Right ventricle myocardium inferior (tissue), 1 donor: ENCODE results near the gene SRSF10. TPM values are rescaled to one million over a fixed set of nuclear protein-coding genes. Genes with fewer than 3 reads are reported as not detected.
"Not testable (repeated sequence)": the region's sequence is repeated elsewhere in the genome, so short reads cannot be mapped to it uniquely, and the experiment has no call there.

Experiments
- ATAC-seq: fragments of 200-7000 bp; cut with Tn5 transposase; one replicate; pipeline ENCODE4 v1.9.1; 2020; ENCODE audit warnings: mild to moderate bottlenecking, moderate library complexity
- DNase-seq: peaks from one replicate; pipeline ENCODE4 v3.0.0; 2021; ENCODE audit errors: missing footprints
- intact Hi-C: fragments of 100-400 bp; cut with DNase I; formaldehyde crosslinking; loops from one replicate; pipeline ENCODE4 v1.11.0; 2022
- total RNA-seq: library from RNA; stranded (reverse); fragmentation: NEBNext Ultra II Directional; extraction: Animal tissue kit (Norgen Biotek cat#: 25700); gene quantifications from one replicate; pipeline ENCODE4 v1.2.1, GENCODE V29; 2021
- donor health status: DM: no; HTN: yes; CAD: no; lungs with severe emphysema.

The SRSF10 gene
- total RNA-seq, 1 donor from 2014 or later, result 51.9 TPM

DNA sequence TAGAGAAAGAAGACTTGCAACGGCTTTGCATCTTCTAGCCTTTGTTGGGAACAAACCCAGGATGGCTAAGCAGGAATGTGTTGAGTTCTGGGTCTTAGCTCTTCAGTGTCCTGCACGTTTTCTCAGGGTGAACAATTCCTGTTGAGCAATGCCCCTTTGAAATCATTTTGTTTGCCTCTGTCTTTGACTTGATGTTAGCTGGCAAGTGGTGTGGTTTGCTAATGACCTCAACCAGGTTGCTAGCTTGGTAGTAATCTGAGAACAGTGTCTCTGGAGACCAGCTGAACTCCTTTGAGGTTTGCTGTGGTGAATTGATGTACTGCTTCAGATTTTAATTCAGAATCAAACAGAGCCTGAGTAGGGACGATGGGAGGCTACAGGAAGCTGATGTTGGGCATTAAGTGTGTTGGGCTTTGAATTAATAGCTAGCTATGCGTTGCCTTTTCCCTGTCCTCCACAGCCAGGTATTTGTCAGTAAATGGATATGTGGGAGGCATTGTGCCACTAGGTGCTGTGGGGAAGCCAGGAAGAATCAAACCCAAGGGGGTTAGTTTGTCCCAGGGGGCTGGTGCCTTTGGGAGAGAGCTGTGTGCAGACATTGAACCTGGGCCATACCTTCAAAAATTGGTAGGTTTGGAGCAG lies 23.3 kb upstream of the SRSF10 start:
- ATAC-seq (no peak), DNase-seq (no peak)
- intact Hi-C loops, result no loop called here

DNA sequence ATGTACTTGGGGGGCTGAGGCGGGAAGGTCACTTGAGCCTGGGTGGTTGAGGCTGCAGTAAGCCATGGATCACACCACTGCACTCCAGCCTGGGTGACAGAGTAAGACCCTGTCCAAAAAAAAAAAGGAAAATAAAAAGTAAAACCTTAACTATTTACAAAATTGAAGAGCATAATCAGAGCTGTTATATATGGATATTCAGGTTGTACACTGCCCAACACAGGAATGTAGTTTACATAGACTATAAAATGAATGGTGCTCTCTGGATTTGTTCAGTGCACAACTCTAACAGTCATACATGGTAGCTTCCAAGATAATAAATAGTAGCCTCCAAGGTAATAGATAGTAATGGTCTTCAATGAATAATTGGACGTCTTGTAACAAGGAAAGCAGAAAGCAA lies 22.6 kb upstream of the SRSF10 start:
- intact Hi-C loops, result no loop called here
- DNase-seq, result no peak
- ATAC-seq, result no peak

DNA sequence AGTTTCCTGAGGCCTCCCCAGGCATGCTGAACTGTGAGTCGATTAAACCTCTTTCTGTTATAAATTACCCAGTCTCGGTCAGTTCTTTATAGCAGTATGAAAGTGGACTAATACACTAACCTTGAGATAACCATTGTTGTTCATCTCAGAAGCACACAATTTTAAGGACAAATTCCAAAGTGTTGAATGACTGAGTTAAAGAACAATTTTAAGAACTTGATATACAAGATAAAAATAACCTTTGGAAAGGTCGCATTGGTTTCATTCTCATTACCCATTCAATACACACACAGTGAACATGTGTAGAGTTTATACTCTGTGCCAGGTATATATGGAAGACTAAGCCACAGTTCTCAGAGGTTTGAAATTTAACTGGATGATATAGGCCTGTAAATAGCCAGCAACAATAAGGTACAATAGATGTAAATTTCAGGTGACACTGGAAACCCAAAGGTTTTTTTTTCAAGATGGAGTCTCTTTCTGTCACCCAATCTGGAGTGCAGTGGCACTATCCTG lies 19.1 kb upstream of the SRSF10 start:
- DNase-seq, result no peak
- intact Hi-C loops, result no loop called here
- ATAC-seq, result no peak

DNA sequence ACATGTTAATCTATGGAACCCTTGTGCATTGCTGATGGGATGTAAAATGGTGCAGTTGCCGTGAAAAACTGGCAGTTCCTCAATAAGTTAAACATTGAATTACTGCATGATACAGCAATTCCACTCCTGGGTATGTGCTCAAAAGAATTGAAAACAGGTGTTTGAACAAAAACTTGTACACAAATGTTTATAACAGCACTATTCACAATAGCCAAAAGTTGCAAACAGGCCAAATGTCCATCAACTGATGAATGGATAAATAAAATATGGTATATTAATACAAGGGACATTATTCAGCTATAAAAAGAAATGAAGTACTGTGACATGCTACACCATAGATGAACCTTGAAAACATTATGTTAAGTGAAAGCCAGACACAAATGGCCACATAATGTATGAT lies 17.7 kb upstream of the SRSF10 start:
- intact Hi-C loops, result no loop called here
- no peak for DNase-seq
- ATAC-seq, result no peak

DNA sequence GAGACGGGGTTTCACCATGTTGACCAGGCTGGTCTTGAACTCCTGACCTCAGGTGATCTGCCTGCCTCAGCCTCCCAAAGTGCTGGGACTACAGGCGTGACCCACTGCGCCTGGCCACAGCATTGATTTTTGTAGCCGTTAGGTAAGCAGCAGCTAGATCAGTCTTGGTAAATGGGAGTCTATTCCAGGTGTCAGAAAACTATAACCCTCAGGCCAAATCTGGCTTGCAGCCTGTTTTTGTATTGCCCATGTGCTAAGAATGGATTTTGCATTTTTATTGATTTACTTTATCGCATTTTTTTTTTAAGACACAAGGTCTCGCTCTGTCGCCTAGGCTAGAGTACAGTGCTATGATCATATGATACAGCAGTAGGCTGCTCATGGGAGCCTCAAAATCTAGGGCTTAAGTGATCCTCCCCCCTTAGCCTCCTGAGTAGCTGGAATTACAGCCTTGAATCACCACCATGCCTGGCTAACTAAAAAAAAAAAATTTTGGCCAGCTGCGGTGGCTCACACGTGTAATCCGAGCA lies 16.6 kb upstream of the SRSF10 start:
- intact Hi-C loops, result no loop called here
- no peak for ATAC-seq
- DNase-seq, result no peak

DNA sequence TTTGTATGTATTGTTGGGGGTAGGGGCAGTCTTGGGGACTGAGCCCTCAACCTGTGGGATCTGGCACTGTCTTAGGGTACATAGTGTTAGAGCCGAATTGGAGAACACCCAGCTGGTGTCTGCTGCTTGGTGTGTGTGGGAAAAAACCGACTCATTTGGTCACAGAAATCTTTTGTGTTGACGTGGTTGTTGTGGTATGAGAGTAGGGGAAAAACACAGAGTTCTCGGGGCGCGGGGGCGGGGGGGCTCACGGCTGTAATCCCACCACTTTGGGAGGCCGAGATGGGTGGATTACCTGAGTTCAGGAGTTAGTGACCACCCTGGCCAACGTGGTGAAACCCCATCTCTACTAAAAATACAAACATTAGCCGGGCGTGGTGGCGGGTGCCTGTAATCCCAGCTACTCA lies 15.3 kb upstream of the SRSF10 start:
- DNase-seq, result no peak
- intact Hi-C loops, result no loop called here
- no peak for ATAC-seq

DNA sequence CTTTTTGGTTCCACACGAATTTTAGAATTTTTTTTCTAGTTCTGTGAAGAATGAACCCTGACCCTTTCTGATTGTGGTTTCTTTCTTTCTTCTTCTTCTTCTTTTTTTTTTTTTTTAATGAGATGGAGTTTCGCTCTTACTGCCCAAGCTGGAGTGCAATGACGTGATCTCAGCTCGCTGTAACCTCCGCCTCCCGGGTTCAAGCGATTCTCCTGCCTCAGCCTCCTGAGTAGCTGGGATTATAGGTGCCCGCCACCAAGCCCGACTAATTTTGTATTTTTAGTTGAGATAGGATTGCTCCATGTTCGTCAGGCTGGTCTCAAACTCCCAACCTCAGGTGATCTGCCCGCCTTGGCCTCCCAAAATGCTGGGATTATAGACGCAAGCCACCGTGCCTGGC lies 11.9 kb upstream of the SRSF10 start:
- intact Hi-C loops, ATAC-seq, DNase-seq: not testable (repeated sequence)

DNA sequence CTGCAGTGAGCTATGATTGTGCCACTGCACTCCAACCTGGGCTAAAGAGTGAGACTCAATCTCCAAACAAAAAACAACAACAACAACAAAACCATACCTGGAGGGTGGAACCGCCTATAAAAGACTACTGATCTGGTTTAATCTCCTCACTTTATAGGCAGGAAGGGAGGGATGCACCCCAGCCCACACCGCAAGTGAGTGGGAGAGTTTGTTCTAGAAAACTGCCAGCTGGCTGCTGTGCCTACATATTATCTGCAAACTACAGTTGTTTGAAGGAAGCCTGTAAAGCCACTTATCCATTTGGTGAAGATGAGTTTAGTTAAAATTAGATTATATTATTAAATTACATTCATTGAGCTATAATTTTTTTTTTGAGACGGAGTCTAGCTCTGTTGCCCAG lies 9.1 kb upstream of the SRSF10 start:
- DNase-seq (no peak), ATAC-seq (no peak)
- intact Hi-C loops, result no loop called here

DNA sequence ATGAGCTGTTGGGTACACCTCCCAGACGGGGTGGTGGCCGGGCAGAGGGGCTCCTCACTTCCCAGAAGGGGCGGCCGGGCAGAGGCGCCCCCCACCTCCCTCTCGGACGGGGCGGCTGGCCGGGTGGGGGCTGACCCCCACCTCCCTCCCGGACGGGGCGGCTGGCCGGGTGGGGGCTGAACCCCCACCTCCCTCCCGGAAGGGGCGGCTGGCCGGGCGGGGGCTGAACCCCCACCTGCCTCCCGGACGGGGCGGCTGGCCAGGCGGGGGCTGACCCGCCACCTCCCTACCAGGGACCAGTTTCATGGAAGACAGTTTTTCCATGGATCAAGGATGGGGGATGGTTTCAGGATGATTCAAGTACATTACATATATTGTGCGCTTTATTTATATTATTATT lies 6.9 kb upstream of the SRSF10 start:
- ATAC-seq, intact Hi-C loops, DNase-seq: not testable (repeated sequence)

DNA sequence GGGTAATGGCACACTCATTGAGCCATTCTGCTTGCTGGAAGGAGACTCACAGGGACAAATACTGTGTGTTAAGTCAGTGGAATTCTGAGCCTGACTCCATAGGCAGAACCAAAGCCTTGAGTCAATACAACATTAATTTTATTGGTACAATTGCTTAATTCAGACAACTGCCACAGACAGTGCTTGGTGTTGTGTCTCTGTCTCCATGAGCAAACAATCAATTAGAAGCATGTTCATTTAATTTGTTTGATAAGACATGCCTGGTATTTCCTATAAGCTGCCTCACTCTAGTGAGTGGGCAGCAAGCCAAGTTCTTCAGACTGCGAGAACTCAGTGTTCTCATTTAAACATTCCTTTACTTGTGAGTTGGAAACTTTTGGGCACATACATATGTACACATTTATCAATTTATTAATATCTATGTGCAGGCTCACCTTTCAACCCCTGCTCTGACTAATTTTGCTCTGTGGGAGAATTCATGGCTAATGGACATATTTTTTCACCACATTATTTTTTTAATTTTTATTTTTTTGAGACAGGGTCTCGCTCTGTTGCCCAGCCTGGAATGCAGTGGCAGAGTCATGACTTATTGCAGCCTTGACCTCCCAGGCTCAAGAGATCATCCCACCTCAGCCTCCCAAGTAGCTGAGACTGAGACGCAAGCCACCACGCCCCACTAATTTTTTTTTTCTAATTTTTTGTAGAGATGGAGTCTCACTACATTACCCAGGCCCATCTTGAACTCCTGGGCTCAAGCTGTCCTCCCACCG lies 4.5 kb upstream of the SRSF10 start:
- ATAC-seq (no peak), DNase-seq (no peak)
- intact Hi-C loops, result no loop called here

DNA sequence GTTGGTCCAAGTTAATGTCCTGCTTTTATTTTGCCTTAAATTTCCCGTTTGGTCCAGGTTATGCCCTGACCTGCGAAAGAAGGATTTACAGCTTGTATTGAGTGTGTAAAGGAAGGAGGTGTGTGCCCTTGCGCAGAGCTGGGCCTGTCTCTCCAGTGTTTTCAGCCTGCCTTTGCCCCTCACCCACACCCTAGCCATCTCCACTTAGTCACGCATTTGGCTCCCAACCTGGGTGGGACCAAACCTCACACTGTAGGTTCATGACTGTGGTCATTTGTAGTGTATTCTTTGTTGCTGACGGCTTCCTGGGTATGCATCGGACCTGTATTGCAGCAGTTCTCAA lies 572 bp upstream of the SRSF10 start:
- ATAC-seq (no peak), DNase-seq (no peak)
- intact Hi-C loops, result loop anchor here (2.0 kb wide), 1 partner anchor 38 kb away; no protein-coding TSS in a partner anchor

DNA sequence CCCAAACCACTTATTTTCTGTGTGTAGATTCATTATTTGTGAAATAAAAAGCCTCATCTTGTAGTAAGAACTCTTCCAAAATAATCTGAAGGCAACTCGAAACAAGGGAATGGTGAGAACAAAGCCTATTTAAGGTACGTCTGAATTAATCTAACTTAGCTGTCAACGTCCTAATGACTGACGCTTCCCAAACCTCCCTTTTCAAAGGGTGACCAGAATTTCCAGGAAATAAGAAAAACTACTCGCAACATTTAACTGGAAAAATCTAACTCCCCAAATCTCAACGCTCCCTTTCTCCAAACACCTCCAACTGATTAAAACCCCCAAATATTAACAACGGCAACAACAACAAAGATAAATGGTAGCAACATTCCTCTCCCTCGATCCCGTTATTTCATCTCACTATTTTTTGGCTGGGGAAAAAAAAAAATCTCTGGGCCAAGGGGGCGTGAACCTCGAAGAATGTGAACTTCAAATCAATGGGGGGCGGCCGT lies 693 bp downstream of the SRSF10 start:
- ATAC-seq (no peak), DNase-seq (no peak)
- intact Hi-C loops, result loop anchor here (2.0 kb wide), 1 partner anchor 49 kb away; no protein-coding TSS in a partner anchor

DNA sequence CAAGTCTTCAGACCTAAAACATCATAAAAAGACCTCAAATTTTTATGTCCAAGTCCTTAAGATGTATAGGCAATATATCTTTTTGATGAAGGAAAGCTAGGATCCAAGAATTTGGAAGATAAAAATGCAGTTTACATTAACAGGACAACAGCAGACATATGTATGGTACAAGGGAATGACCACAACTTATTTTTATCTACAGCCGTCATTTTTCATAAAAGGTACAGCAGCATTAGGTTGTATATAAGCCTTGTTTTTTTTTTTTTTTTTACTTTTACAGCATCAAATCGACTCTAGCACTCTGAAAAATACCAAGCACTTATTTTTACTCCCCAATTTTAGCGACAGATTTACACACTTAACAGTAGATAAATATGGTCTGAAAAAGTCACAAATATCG lies 1.3 kb downstream of the SRSF10 start:
- no peak for DNase-seq
- intact Hi-C loops, result loop anchor here (2.0 kb wide), 1 partner anchor 50 kb away; no protein-coding TSS in a partner anchor
- ATAC-seq, result no peak

DNA sequence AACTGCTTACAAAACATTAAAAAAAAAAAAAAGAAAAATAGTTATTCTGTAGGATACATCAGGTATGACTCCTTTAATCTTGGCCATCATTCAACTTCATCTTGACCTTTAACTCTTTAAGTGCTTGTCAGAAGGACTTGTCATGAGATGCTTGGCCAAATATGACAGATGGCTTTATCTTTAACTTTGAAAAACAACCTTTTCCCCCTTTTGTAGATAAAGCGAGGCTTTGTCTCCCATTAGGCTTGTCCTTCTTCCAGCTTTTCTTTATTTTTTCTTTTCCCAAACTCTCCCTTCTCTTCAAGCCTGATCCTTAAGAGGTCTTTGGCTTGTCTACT lies 2.3 kb downstream of the SRSF10 start:
- intact Hi-C loops, result loop anchor here (2.0 kb wide), 1 partner anchor 51 kb away; no protein-coding TSS in a partner anchor
- no peak for DNase-seq
- no peak for ATAC-seq

DNA sequence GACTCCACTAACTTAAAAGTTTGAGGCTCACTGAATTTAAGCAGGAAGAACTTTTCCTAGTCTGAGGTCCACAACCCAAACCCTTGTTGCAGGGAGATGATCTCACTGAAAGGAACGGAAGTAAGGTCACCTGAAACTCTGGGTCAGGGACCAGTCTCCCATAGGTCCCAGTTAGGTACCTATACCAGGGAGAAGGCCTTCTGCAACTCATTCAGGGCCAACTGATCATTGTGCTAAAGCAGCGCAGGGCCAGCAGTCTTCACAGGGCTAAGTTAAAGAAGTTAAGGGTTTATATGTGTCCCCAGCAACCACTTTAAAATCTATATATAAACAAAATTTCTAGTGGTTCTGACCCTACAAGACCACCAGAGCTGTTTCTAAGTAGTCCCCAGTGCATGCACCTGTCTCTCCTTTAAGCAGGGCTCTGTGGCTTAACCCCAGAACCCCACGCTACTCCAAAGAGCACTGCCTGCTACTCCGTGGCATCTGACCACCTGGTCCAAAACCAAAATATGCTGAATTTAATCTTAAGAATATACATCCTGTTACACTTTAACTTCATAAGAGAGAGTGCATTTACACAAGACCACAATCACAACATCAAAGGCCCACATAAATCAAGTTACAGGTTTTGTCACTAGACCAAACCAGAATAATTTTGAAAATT lies 2.8 kb downstream of the SRSF10 start:
- ATAC-seq (no peak), DNase-seq (no peak)
- intact Hi-C loops, result no loop called here

DNA sequence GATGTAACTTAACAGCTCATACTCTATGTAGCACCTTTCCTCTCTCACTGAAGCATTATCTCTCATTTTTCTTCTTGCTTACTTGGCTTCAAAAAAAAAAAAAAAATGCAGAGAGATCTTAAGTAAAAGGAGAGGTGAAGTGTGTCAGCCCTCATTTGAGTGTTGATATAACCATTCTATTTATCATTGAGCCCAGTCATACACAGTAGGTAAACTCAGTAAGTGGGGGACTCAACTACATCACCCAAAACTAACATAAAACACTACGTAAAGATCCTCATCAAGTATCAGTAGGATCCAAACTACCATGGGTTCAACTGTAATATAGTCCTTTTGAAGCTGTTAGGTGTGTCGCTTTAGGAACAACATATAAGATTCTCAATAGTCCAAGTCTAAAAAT lies 12.3 kb downstream of the SRSF10 start:
- intact Hi-C loops, result no loop called here
- no peak for ATAC-seq
- no peak for DNase-seq

DNA sequence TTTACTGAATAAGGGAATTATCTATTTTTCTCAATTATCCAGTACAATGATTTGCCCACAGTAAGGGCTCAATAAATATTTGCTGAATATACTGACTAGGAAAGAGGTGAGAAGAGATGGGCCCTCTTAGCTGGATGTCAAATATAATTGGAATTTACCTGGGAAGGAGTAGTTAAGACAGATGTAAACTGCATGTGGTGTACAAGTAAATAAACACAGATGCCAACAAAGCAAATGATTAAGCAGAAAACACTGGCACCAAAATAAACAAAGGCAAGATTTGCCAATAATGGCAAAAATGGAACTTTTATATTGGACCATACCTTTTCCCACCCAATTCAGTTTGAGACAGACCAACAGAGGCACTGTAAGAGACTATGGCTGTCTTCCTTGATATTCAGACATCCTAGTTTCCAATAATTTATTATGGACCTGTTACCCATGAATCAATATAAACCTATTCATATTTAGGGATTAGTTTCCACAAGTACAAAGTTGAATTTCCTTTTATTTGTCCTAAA lies 13.1 kb downstream of the SRSF10 start:
- ATAC-seq (no peak), DNase-seq (no peak)
- intact Hi-C loops, result no loop called here

DNA sequence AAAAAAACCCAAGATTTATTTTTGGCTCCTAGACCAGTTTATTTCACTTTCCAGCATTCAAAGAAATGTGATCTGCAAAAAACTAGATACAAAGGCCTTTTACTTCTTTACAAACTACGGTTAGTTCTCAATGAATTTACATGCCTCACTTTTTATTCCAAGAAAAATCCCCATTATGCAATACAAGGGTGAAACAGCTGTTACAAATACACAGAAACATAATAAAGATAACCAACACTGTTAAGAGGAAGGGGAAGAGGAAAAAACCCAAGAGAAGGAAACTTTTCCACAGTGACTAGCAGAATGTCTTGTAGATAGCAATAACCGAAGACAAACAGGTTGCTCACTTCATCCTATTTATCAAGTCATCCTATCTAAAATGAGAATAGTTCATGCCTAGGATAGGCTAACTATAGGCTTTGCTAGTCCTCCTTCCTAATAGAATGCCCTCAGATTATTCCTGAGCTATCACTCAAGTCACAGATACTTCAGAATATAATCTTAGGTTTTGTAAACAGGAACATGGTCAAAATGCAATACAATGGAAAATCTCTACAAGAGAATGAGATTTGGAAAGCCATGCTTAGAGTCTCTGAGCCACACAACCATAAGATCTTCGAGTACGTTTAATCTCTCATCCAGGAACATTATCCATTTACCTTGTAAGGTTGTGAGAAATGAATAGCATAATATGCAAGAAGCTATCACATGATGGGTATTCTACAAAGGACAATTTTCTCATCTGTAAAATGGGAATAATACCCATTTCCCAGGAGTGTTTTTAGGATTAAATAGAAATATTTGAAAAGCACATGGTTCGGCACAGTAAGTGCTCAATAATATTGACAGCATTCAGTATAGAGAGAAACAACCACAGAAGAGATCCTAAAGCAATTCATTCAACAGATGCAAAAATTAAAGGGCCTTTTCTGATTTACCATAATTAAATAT lies 15.1 kb downstream of the SRSF10 start:
- intact Hi-C loops, result no loop called here
- ATAC-seq, result no peak
- DNase-seq, result no peak
